ENCODE results near the gene TRAPPC10.

The TRAPPC10 gene

DNA sequence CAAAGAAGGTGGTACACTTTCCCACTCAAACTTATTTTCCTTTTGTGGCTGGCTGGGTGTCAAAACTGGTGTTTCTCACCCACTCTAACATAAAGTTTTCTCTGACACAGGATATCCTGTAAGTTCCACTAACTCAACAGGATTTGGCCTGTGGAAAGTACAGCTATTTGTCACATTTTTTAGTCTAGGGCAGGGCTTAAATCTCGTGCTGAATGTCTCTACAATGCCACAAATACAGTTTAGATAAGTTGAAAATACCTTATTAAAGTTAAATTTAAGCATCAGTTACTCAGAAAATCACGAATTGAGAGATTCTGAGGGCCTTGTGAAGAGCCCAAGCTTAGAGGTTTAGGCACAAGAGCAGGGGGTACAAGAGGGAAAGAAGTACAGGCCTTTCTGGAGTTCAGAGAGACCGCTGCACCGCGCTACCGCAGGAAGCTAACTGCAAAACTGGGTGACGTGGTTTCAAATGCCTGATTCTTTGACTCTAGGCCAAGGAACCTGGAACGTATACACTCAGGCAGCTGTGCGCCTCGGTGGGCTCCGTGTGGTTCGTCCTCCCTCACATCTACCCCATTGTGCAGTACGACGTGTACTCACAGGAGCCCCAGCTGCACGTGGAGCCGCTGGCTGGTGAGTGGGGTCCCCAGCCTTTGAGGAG, 71.7 kb downstream of the TRAPPC10 start:
- Histone ChIP-seq H3K4me3 (replicated peaks; ENCODE audit: low read depth, low read length) (no peak overlapping the region), H3K36me3 (ENCODE audit: control insufficient read depth, insufficient read depth, low read length) (peaks cover 37% of the 10 kb centered on the region), H3K27me3 (replicated peaks; ENCODE audit: control insufficient read depth, insufficient read depth, low read length) (no peaks in the 10 kb centered on the region)
- TF ChIP-seq, protein P1, sequence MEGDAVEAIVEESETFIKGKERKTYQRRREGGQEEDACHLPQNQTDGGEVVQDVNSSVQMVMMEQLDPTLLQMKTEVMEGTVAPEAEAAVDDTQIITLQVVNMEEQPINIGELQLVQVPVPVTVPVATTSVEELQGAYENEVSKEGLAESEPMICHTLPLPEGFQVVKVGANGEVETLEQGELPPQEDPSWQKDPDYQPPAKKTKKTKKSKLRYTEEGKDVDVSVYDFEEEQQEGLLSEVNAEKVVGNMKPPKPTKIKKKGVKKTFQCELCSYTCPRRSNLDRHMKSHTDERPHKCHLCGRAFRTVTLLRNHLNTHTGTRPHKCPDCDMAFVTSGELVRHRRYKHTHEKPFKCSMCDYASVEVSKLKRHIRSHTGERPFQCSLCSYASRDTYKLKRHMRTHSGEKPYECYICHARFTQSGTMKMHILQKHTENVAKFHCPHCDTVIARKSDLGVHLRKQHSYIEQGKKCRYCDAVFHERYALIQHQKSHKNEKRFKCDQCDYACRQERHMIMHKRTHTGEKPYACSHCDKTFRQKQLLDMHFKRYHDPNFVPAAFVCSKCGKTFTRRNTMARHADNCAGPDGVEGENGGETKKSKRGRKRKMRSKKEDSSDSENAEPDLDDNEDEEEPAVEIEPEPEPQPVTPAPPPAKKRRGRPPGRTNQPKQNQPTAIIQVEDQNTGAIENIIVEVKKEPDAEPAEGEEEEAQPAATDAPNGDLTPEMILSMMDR (IDR thresholded peaks at IDR 0.05; ENCODE audit: insufficient read depth, low read length, poor library complexity, severe bottlenecking): no peak
- DNase-seq (ENCODE audit: extremely low read depth, insufficient read length): no peak

DNA sequence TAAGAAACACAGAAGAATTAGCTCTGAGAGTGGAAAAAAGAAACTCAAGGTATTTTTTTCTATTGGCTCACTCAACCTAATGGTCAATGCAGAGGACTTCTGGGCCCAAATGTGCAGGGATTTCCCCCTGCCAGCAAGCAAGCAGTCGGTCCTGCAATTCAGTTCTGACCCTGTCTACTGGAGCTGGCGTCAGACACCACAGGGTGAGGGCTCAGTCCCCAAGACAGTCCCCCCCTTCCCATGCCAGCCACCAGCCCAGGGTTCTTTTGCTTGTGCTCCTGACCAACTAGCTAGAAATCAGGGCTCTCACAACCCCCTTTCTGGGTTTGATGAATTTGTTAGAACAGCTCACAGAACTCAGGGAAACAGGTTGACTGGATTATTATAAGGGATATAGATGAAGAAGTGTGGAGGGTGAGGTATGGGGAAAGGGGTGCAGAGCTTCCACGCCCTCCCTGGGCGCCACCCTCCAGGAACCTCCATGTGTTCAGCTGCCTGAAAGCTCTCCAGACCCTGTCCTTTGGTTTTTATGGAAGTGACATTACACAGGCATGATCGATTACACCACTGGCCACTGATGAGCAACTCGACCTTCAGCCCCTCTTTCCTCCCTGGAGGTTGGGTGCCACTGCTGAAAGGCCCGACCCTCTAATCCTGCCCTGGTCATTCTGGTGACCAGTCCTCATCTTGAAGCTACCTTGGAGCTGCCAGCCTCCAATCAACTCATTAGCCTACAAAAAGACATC, 72.6 kb downstream of the TRAPPC10 start:
- Histone ChIP-seq H3K4me3 (replicated peaks; ENCODE audit: low read depth, low read length) (no peak overlapping the region), H3K36me3 (ENCODE audit: control insufficient read depth, insufficient read depth, low read length) (peaks cover 35% of the 10 kb centered on the region), H3K27me3 (replicated peaks; ENCODE audit: control insufficient read depth, insufficient read depth, low read length) (no peaks in the 10 kb centered on the region)
- DNase-seq (ENCODE audit: extremely low read depth, insufficient read length): no peak
- TF ChIP-seq, protein P1 (IDR thresholded peaks at IDR 0.05; ENCODE audit: insufficient read depth, low read length, poor library complexity, severe bottlenecking): no peak

DNA sequence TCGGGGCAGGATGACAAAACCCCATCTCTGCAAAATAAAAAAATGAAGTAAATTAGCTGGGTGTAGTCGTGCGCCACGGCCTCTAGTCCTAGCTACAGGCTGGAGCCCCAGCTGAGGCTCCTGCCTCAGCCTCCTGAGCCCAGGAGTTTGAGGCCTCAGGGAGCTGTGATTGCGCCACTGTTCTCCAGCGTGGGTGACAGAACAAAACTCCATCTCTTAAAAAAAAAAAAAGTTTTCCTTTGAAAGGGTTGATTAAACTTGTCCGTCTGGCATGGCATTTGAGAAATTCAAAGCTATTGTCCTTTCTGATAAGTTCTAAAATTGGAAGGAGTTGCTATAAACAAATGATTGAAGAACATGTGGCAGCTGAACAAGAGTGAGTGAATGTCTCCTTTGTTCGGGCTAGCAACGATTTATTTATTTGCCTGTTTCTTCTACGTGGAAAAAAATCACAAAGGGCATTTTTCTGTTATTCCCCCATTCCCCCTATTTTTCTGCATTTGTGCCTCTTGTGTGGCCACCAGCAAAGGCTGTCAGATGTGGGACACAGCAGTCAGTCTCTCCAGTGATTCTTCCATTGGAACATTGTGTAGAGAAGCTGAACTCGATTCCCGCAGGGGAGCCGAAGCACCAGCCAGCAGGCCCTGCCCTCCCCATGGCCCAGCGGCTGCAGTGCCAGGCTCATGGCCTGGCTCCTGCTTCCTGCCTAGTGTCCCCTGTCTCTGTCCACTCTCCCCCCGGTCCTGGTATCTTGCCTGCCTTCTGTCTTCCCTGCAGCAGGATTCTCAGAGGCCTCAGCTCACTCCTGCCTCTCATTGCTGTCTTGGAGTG, 73.6 kb downstream of the TRAPPC10 start:
- Histone ChIP-seq H3K27me3 (replicated peaks; ENCODE audit: control insufficient read depth, insufficient read depth, low read length) (no peaks in the 10 kb centered on the region), H3K36me3 (ENCODE audit: control insufficient read depth, insufficient read depth, low read length) (peaks cover 41% of the 10 kb centered on the region), H3K4me3 (replicated peaks; ENCODE audit: low read depth, low read length) (no peak overlapping the region)
- TF ChIP-seq, protein P1 (IDR thresholded peaks at IDR 0.05; ENCODE audit: insufficient read depth, low read length, poor library complexity, severe bottlenecking): no peak
- DNase-seq (ENCODE audit: extremely low read depth, insufficient read length): no peak

DNA sequence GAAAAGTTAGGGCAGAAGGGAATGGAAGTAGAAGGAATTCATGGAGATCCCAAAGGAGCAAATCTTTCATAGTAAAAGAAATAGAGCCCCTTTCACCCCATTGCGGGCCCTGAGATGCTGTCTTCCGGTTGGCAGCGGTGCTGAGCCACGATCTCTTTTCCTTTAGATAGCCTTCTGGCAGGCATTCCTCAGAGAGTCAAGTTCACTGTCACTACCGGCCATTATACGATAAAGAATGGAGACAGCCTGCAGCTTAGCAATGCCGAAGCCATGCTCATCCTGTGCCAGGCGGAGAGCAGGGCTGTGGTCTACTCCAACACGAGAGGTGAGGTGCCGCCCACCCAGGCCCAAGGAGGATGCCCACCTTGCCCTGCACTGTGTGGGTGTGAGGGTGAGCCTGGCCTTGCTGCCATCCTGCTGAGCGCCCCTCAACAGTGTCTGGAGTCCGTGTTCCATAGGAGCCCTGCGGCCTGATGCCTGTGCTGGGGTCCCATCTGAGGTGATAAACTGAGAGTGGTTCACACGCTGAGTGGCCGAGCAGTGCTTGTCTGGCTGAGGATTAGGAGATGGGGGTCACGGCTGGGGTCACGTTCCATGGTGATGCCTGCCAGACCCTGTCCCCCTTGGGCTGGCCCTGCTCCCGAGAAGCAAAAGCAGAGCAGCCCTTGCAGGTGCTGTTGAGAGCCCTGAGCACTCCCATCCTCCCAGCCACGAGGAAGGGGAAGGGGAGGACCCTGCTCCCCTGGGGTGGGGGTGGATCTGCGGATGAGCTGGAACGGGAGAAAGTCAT, 74.7 kb downstream of the TRAPPC10 start:
- H3K36me3 ChIP-seq (ENCODE audit: control insufficient read depth, insufficient read depth, low read length): peaks cover 38% of the 10 kb centered on the region
- TF ChIP-seq, protein P1 (IDR thresholded peaks at IDR 0.05; ENCODE audit: insufficient read depth, low read length, poor library complexity, severe bottlenecking): no peak
- no peaks in the 10 kb centered on the region for H3K27me3 ChIP-seq (replicated peaks; ENCODE audit: control insufficient read depth, insufficient read depth, low read length)
- no peak overlapping the region for H3K4me3 ChIP-seq (replicated peaks; ENCODE audit: low read depth, low read length)
- DNase-seq (ENCODE audit: extremely low read depth, insufficient read length): no peak
